Measurements from ENCODE around the gene DDR1. TPM values are rescaled to one million over a fixed set of nuclear protein-coding genes. Genes with fewer than 3 reads are reported as not detected.

The DDR1 gene
- polyA plus RNA-seq (2013) = 137 and 142 TPM in 2 replicates

GRCh38 chr6:30883685-30884520 is at the start of gene DDR1:
Gene DDR1, plus strand, starts transcription at chr6:30884519. Its CDS starts 4,211 bp downstream, at chr6:30888730.
- WGBS (ENCODE audit: extremely low coverage, insufficient coverage, insufficient read length) = no CpG with 5 or more reads among the region's 62 CpGs
- H2BK120ac ChIP-seq (ENCODE audit: insufficient read depth, low read length, poor library complexity) = peak within 1 kb of the TSS; percentile 58

GRCh38 chr6:30834646-30835045 is 49.7 kb upstream of the DDR1 start:
- Histone ChIP-seq H2AK5ac (ENCODE audit: low read length) (peak overlapping the region; percentile 55), H3K36me3 (ENCODE audit: control insufficient read depth in 1 of 2, insufficient read depth in 2 of 2, low read length in 2 of 2) (no peaks in the 10 kb centered on the region), H3K4me3 (ENCODE audit: low read depth, low read length) (no peak overlapping the region), H2AFZ (ENCODE audit: insufficient read depth, low read length, poor library complexity) (no peak overlapping the region), H3K79me1 (ENCODE audit: low read length) (peaks cover 7% of the 10 kb centered on the region), H3K9ac (ENCODE audit: low read length) (no peak overlapping the region), H3K4me1 (ENCODE audit: control insufficient read depth in 1 of 2, insufficient read depth in 2 of 2, low read length in 2 of 2) (no peaks in the 10 kb centered on the region), H3K14ac (ENCODE audit: low read length) (no peak overlapping the region), H2BK5ac (ENCODE audit: low read depth, low read length, poor library complexity) (no peak overlapping the region), H3K27ac (ENCODE audit: low read depth, low read length) (no peak overlapping the region), H3K18ac (ENCODE audit: low read length) (no peak overlapping the region), H2BK12ac (ENCODE audit: low read length) (no peak overlapping the region), H3K23ac (ENCODE audit: low read length) (no peak overlapping the region), H3K9me3 (ENCODE audit: insufficient read depth, low read depth, low read length) (no peaks in the 10 kb centered on the region), H4K12ac (ENCODE audit: low read depth, low read length) (no peak overlapping the region), H3K79me2 (ENCODE audit: control insufficient read depth, insufficient read depth, low read length, poor library complexity) (no peaks in the 10 kb centered on the region), H4K91ac (ENCODE audit: low read depth, low read length) (peak overlapping the region; percentile 36), H3K4ac (ENCODE audit: low read depth, low read length) (no peak overlapping the region), H4K8ac (ENCODE audit: low read depth, low read length) (no peak overlapping the region), H2BK120ac (ENCODE audit: insufficient read depth, low read length, poor library complexity) (no peak overlapping the region), H3K4me2 (ENCODE audit: low read length) (no peak overlapping the region), H3K27me3 (ENCODE audit: insufficient read depth, low read length) (no peaks in the 10 kb centered on the region)
- no peak for DNase-seq
- WGBS (ENCODE audit: extremely low coverage, insufficient coverage, insufficient read length) = no CpG with 5 or more reads among the region's 4 CpGs

More at GRCh38 chr6:30883685-30884520, at the start of gene DDR1:
- no peaks in the 10 kb centered on the region for H3K27me3 ChIP-seq (ENCODE audit: insufficient read depth, low read length)
- no peak within 1 kb of the TSS for H3K23ac ChIP-seq (ENCODE audit: low read length)
- H3K79me2 ChIP-seq (ENCODE audit: control insufficient read depth, insufficient read depth, low read length, poor library complexity) = peaks cover 30% of the 10 kb centered on the region
- H2AFZ ChIP-seq (ENCODE audit: insufficient read depth, low read length, poor library complexity) = peak within 1 kb of the TSS; percentile 47
- H3K79me1 ChIP-seq (ENCODE audit: low read length) = peaks cover 50% of the 10 kb centered on the region
- H2BK12ac ChIP-seq (ENCODE audit: low read length) = peak within 1 kb of the TSS; percentile 56
- H3K4me3 ChIP-seq (ENCODE audit: low read depth, low read length) = peak within 1 kb of the TSS; percentile 74
- peak within 1 kb of the TSS; percentile 86 for H2AK5ac ChIP-seq (ENCODE audit: low read length)
- peak within 1 kb of the TSS; percentile 67 for H2BK5ac ChIP-seq (ENCODE audit: low read depth, low read length, poor library complexity)
- H3K4me2 ChIP-seq (ENCODE audit: low read length) = peak within 1 kb of the TSS; percentile 59
- H3K9me3 ChIP-seq (ENCODE audit: insufficient read depth, low read depth, low read length) = no peaks in the 10 kb centered on the region
- H4K8ac ChIP-seq (ENCODE audit: low read depth, low read length) = peak within 1 kb of the TSS; percentile 85
- H4K12ac ChIP-seq (ENCODE audit: low read depth, low read length) = peak within 1 kb of the TSS; percentile 84
- peak within 1 kb of the TSS; percentile 87 for H3K4ac ChIP-seq (ENCODE audit: low read depth, low read length)
- peaks cover 36 to 44% of the 10 kb centered on the region in 2 experiments for H3K4me1 ChIP-seq (ENCODE audit: control insufficient read depth in 1 of 2, insufficient read depth in 2 of 2, low read length in 2 of 2)
- H3K14ac ChIP-seq (ENCODE audit: low read length) = peak within 1 kb of the TSS; percentile 90
- DNase-seq = peak; percentile 62 to 69
- H3K36me3 ChIP-seq (ENCODE audit: control insufficient read depth in 1 of 2, insufficient read depth in 2 of 2, low read length in 2 of 2) = peaks cover 5% of the 10 kb centered on the region in 2 experiments
- H3K27ac ChIP-seq (ENCODE audit: low read depth, low read length) = peak within 1 kb of the TSS; percentile 84
- peak within 1 kb of the TSS; percentile 68 for H3K18ac ChIP-seq (ENCODE audit: low read length)
- H4K91ac ChIP-seq (ENCODE audit: low read depth, low read length) = peak within 1 kb of the TSS; percentile 85
- H3K9ac ChIP-seq (ENCODE audit: low read length) = peak within 1 kb of the TSS; percentile 75

GRCh38 chr6:30835576-30835975 is 48.7 kb upstream of the DDR1 start:
- Histone ChIP-seq H3K79me1 (ENCODE audit: low read length) (peaks cover 4% of the 10 kb centered on the region), H3K23ac (ENCODE audit: low read length) (no peak overlapping the region), H3K79me2 (ENCODE audit: control insufficient read depth, insufficient read depth, low read length, poor library complexity) (no peaks in the 10 kb centered on the region), H3K4me3 (ENCODE audit: low read depth, low read length) (no peak overlapping the region), H3K9ac (ENCODE audit: low read length) (no peak overlapping the region), H3K14ac (ENCODE audit: low read length) (no peak overlapping the region), H3K36me3 (ENCODE audit: control insufficient read depth in 1 of 2, insufficient read depth in 2 of 2, low read length in 2 of 2) (no peaks in the 10 kb centered on the region), H2BK5ac (ENCODE audit: low read depth, low read length, poor library complexity) (no peak overlapping the region), H3K4me2 (ENCODE audit: low read length) (no peak overlapping the region), H4K91ac (ENCODE audit: low read depth, low read length) (no peak overlapping the region), H3K27me3 (ENCODE audit: insufficient read depth, low read length) (no peaks in the 10 kb centered on the region), H2BK120ac (ENCODE audit: insufficient read depth, low read length, poor library complexity) (no peak overlapping the region), H2AFZ (ENCODE audit: insufficient read depth, low read length, poor library complexity) (no peak overlapping the region), H3K18ac (ENCODE audit: low read length) (no peak overlapping the region), H4K12ac (ENCODE audit: low read depth, low read length) (no peak overlapping the region), H2AK5ac (ENCODE audit: low read length) (no peak overlapping the region), H4K8ac (ENCODE audit: low read depth, low read length) (no peak overlapping the region), H3K27ac (ENCODE audit: low read depth, low read length) (no peak overlapping the region), H3K4ac (ENCODE audit: low read depth, low read length) (no peak overlapping the region), H3K4me1 (ENCODE audit: control insufficient read depth in 1 of 2, insufficient read depth in 2 of 2, low read length in 2 of 2) (peaks cover 0 to 2% of the 10 kb centered on the region in 2 experiments), H2BK12ac (ENCODE audit: low read length) (no peak overlapping the region), H3K9me3 (ENCODE audit: insufficient read depth, low read depth, low read length) (no peaks in the 10 kb centered on the region)
- no CpG with 5 or more reads among the region's 3 CpGs for WGBS (ENCODE audit: extremely low coverage, insufficient coverage, insufficient read length)
- peak; percentile 65 to 81 for DNase-seq

DNA sequence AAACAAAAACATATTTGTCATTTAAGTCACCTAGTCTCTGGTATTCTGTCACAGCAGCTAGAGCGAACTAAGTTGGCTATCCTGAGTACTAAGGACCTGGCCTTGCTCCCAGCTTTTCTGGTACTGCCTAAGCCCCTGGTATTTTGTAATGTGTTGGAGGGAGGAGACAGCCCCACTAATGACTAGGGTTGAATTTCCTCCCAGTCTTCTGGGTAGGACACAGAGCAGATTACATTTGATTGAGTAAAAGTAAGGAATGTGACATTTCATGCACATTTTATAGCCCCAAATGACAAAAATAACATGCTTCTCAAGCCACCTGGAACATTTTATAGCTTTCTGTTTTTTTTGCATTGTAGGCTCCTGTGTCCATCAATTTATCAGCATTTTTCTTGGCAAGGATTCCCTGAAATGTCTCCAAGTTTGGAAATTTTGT is 47.9 kb upstream of the DDR1 start:
- peak; percentile 54 to 81 for DNase-seq
- Histone ChIP-seq H2BK120ac (ENCODE audit: insufficient read depth, low read length, poor library complexity) (no peak overlapping the region), H4K91ac (ENCODE audit: low read depth, low read length) (no peak overlapping the region), H3K9me3 (ENCODE audit: insufficient read depth, low read depth, low read length) (no peaks in the 10 kb centered on the region), H4K12ac (ENCODE audit: low read depth, low read length) (no peak overlapping the region), H3K4me1 (ENCODE audit: control insufficient read depth in 1 of 2, insufficient read depth in 2 of 2, low read length in 2 of 2) (peaks cover 0 to 2% of the 10 kb centered on the region in 2 experiments), H3K9ac (ENCODE audit: low read length) (no peak overlapping the region), H2BK5ac (ENCODE audit: low read depth, low read length, poor library complexity) (no peak overlapping the region), H3K18ac (ENCODE audit: low read length) (no peak overlapping the region), H3K27me3 (ENCODE audit: insufficient read depth, low read length) (no peaks in the 10 kb centered on the region), H3K4me2 (ENCODE audit: low read length) (no peak overlapping the region), H3K23ac (ENCODE audit: low read length) (no peak overlapping the region), H3K36me3 (ENCODE audit: control insufficient read depth in 1 of 2, insufficient read depth in 2 of 2, low read length in 2 of 2) (no peaks in the 10 kb centered on the region), H3K4me3 (ENCODE audit: low read depth, low read length) (no peak overlapping the region), H3K4ac (ENCODE audit: low read depth, low read length) (no peak overlapping the region), H2AK5ac (ENCODE audit: low read length) (no peak overlapping the region), H3K79me2 (ENCODE audit: control insufficient read depth, insufficient read depth, low read length, poor library complexity) (no peaks in the 10 kb centered on the region), H3K79me1 (ENCODE audit: low read length) (peaks cover 4% of the 10 kb centered on the region), H2BK12ac (ENCODE audit: low read length) (no peak overlapping the region), H3K27ac (ENCODE audit: low read depth, low read length) (no peak overlapping the region), H2AFZ (ENCODE audit: insufficient read depth, low read length, poor library complexity) (no peak overlapping the region), H3K14ac (ENCODE audit: low read length) (no peak overlapping the region), H4K8ac (ENCODE audit: low read depth, low read length) (no peak overlapping the region)
- WGBS (ENCODE audit: extremely low coverage, insufficient coverage, insufficient read length) = no CpG with 5 or more reads among the region's 1 CpG
